GM21360 (cell line): ENCODE measurements around the gene PAQR4.

Experiments
- ATAC-seq: cut with Tn5 transposase; IDR thresholded peaks from one replicate; pipeline ENCODE4 v1.9.1; 2021; ENCODE audit warnings: mild to moderate bottlenecking, moderate library complexity; ENCODE audit not compliant: unreplicated experiment

Gene PAQR4

DNA sequence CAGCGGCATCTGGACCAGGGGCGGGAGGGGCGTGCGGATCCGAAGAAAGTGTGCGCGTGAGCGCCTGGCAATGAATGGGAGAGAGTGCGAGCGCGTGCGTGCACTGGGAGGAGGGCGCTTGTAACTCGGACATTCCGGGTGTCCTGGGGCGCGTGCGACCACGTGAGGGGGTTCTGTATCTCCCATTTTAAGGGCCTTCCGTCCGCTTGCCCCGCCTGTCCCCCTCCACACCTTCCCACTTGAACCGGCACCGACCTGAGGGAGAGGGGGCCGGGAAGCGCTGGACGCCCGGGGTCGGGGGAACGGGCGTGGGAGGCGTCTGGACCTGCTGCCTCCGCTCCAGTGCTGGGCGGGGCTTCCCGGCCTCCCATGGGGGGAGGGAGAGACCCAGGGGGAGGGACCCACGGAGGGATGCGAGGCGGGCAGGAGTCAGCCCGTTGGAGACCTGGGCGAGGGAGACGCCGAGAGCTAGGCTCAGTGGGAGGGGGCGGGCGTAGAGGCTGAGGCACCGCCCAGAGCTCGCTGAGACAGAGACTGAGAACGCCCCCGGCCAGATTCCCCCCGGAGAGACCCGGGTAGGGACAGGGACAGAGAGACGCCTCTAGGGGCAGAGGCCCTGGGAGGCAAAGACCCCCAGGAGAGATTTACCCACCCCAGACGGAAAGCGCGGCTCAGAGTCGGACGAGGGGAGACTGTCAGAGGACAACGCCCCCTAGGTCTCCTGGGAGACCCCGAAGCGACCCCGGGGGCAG, 5.2 kb upstream of the PAQR4 start, which contains the start of gene KREMEN2:
Gene KREMEN2, plus strand, starts transcription at position 553 of the 752 bp plus-strand sequence. CDS start 246 bp downstream, outside the sequence.
- no peak for ATAC-seq

DNA sequence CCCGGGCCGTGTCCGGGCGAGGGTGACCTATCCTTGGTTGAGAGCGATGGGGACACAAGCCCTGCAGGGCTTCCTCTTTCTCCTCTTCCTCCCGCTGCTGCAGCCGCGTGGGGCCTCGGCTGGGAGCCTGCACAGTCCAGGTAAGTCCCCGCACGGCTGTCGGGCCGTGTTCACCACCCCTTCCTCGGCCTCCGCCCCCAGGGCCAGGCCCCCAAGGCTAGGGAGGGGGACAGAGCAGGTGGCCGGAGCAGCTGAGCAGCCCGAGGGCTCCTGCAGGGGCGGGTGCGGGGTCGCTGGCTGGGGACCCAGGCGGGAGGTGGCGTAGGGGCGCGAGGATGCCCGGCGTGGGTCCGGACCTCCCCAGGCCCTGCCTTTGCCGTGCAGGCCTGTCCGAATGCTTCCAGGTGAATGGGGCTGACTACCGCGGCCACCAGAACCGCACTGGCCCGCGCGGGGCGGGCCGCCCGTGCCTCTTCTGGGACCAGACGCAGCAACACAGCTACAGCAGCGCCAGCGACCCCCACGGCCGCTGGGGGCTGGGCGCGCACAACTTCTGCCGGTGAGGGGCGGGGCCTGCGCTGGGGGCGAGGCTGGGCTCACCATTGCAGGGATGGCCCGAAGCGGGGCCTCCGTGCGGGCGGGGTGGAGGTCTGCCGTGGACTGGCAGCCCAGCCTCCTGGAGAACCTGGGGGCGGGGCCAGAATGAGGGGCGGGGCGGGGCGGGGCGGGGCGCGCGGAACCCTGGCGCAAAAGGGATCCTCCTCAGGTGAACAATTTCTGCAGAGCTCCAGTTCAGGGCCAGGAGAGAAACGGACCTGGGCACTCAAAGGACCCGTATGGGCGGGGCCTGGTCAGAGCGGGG, 4.4 kb upstream of the PAQR4 start:
- no peak for ATAC-seq

DNA sequence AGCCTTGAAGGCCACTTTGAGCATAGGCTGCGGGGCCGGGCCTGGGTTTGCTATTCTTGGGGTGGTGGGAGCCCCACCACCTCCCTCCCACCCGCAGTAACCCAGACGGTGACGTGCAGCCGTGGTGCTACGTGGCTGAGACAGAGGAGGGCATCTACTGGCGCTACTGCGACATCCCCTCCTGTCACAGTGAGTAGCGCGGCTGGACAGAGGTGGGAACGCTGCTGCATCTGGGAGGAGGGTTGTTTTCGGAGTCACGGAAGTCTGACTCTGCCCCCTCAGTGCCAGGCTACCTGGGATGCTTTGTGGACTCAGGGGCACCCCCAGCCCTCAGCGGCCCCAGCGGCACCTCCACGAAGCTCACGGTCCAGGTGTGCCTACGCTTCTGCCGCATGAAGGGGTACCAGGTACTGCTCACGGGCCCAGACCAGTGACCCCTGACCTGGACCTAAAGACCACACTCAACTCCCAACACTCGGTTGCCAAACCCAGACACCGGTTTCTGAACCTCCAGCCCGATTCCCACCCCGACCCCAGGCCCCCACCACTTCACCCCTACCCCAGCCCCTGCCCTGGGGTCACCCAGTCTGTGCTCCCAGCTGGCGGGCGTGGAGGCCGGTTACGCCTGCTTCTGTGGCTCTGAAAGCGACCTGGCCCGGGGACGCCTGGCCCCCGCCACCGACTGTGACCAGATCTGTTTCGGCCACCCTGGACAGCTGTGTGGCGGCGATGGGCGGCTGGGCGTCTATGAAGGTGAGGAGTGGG, 2.9 kb upstream of the PAQR4 start:
- no peak for ATAC-seq

DNA sequence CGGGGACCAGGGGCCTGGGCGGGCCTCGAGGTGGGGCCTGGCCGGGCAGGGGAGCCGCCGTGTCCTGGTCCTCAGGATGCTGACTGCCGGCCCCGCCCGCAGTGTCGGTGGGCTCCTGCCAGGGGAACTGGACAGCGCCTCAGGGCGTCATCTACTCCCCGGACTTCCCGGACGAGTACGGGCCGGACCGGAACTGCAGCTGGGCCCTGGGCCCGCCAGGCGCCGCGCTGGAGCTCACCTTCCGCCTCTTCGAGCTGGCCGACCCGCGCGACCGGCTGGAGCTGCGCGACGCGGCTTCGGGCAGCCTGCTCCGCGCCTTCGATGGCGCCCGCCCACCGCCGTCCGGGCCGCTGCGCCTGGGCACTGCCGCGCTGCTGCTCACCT, 2.3 kb upstream of the PAQR4 start:
- ATAC-seq: no peak

DNA sequence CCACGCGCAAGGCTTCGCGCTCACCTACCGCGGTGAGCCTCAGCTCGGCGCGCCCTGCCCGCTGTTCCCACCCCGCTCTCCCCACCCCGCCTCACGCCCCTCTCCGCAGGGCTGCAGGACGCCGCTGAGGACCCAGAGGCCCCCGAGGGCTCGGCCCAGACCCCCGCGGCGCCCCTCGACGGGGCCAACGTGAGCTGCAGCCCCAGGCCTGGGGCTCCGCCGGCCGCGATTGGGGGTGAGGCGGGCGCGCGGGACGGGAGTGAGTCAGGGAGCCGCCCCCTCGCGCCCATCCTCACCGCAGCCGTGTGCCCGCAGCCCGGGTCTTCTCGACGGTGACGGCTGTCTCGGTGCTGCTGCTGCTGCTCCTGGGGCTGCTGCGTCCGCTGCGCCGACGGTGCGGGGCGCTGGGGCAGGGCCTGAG, 1.9 kb upstream of the PAQR4 start:
- ATAC-seq: no peak

DNA sequence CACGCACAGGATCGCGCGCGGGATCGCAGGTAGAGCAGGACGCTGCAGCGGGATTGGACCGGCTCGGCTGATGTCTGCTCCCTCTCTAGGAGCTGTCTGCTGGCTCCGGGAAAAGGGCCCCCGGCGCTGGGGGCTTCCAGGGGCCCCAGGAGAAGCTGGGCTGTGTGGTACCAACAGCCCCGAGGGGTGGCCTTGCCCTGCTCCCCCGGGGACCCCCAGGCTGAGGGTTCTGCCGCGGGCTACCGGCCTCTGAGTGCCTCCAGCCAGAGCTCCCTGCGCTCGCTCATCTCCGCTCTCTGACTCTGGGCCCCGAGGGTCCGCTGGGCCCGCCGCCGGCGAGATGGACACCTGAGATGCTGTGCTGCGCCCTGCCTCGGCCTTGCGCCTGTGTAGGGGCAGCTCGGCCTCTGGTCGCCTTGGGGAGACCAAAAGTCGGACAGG, 1.4 kb upstream of the PAQR4 start:
- no peak for ATAC-seq

DNA sequence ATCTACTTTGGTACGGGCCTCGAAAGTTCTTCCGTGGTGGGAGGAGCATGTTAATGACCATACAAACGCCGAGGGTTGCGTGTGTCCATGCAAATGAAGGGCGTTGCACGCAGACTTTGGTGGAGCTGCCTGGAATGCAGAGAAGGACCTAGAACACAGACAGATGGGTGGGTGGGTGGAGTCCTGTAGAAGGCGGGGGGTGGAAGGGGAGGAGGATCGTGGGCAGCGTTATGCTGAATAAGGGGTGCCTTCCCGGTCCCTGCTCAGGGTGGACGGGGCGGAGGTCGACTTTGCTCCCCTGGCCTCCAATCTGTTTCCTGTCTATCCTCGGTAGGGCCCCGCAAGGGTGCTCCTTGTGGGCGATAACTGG, 795 bp upstream of the PAQR4 start:
- no peak for ATAC-seq

DNA sequence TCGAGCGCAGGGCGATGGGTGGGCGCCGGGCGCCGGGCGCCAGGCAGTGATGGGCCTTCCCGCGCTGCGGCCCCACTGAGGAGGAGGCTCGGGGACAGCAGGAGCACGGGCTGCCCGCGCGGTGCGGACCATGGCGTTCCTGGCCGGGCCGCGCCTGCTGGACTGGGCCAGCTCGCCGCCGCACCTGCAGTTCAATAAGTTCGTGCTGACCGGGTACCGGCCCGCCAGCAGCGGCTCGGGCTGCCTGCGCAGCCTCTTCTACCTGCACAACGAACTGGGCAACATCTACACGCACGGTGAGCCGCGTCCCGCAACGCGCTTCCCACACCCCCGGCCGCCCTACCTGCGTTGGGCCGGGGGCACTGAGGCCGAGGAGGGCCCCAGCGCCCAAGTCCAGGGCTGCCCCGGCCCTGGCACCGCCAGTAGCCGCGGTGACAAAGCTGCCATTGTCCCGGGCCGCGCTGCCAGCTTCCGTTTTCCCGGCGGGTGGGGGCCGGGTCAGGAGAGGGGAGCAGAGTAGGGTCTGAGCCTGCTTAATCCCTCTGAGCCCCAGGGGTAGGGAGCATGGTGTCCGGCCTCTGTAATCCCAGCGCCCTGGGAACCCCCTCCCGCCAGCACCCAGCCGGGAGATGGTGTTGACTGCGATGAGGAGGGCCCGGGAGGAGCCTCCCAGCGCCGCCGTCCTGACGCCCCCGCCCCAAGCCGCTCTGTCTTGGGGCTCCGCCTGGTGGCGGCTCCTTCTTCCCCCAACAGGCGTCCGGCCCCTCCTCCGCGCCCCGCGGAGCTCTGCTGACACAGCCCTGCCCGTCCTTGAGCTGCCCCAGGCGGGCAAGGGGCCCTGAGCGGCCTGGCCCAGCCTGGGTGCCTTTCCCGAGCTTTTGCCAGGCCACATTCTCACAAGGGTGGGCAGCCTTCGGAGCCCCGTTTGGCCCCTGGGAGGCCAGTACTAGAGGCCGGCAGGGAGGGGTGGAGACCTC, 685 bp downstream of the PAQR4 start:
- ATAC-seq: peak; percentile 39

DNA sequence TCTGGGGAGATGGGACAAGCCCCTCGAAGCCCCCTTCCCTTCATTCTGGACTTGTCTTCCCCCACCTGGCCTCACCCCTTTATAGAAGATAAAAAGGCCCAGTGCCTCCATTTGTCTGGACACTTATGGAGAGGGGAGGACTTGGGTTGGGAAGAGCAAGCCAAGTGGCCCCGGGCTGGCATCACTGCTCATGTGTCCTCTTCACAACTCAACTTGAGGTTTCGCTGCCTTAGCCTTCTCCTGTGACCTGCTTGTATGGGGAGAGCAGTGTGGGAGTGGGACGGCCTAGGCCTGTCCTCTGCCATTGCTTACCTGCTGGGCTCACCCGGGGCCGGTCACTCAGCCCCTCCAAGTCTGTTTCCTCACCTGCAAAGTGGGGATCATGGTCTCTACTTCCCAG, 1.4 kb downstream of the PAQR4 start:
- no peak for ATAC-seq

DNA sequence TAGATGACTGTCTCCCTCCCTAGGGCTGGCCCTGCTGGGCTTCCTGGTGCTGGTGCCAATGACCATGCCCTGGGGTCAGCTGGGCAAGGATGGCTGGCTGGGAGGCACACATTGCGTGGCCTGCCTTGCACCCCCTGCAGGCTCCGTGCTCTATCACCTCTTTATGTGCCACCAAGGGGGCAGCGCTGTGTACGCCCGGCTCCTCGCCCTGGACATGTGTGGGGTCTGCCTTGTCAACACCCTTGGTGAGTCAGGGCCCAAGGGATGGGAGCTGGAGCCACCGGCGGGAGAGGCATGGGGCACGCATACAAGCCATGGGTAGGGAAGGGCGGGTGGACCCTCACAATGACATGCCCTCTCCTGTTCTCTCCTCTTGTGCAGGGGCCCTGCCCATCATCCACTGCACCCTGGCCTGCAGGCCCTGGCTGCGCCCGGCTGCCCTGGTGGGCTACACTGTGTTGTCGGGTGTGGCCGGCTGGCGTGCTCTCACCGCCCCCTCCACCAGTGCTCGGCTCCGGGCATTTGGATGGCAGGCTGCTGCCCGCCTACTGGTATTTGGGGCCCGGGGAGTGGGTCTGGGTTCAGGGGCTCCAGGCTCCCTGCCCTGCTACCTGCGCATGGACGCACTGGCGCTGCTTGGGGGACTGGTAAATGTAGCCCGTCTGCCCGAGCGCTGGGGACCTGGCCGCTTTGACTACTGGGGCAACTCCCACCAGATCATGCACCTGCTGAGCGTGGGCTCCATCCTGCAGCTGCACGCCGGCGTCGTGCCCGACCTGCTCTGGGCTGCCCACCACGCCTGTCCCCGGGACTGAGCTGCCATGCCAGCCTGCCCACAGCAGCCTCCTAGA, 2.2 kb downstream of the PAQR4 start:
- ATAC-seq: no peak

DNA sequence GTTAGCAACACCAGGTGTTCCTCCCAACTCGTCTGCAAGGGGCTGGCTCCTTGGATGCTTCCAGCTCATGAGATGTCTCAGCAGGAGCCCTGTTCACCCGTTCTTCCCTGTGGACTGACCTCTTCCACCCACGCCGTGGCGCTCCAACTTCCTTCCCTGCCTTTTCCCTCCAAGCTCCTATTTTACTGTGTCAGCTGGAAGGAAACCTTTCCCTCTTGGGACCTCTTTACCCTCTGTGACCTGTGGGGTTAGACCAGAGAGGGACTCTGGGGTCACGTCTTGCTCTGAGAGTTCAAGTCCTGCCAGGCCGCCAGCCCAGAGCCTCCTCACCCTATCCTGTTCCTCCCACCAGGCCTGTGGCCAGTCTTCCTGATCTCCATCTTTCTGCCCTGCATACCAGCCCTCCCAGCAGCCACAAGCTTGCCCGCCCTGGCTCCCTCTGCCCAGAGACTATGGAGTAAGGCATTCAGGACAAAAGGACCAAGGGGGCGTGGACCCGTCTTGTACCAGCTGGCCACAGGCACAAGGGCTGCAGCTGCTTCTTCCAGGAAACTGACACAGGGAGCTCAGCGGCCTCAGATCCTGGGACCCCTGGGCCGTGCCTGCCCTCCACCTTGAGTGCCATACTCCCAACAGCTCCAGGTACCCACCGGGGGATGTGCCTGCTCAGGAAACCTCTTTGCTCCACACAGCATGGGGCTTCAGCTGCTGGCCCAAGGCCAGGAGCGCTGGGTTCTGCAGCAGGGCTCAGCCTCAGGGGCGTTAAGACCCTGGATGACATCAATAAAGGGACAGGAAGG, 3.0 kb downstream of the PAQR4 start:
- no peak for ATAC-seq

DNA sequence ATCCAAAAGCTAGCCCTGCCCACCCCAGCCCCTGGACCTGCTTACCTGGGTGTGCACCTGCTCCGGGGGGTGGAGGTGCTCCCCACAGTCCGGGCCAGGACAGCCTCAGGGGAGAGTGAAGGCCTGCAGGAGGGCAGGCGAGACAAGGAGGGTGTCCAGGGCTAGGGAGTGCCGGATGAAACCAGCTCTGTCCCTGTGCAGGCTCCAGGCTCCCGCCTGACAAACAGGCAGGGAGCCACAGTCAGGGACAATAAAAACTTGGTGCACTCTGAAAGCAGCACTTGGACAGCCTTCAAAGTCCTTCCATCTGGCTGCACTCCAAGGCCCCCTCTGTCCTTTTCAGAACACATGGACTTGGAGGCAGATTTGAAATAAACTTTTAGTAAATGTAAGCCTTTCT, 3.9 kb downstream of the PAQR4 start:
- no peak for ATAC-seq

DNA sequence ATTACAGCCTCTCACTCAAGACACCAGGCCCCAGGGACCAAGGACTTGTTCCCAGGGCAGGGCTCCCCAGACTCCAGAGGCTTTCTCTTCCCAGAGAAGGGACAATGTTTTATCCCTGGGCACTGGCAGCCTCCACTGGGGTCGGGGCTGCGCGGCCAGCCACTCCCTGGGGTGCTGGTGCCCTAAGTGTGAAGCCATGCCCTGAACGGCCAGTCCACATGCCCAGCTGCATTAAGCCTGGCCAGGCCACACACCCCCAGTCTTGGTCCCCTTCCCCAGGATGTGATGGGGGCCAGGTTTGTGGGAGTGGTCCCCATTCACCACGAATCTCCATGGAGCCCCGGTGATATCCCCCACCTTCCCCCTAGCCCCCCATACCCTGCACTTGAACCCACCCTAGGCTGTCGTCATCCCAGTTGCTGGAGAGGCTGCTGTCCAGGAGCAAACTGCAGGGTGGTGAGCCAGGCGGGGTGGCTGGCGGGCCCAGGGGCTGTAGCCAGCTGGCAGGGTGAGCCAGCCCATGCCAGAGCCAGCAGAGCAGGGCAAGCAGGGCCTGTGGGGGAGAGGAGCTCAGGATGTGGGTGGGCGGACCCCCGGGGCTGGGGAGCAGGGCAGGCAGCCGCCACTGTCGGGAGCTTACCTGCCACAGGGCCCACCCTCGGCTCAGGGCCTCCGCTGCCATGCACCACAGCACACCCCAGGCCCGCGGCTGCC, 4.6 kb downstream of the PAQR4 start:
- no peak for ATAC-seq

DNA sequence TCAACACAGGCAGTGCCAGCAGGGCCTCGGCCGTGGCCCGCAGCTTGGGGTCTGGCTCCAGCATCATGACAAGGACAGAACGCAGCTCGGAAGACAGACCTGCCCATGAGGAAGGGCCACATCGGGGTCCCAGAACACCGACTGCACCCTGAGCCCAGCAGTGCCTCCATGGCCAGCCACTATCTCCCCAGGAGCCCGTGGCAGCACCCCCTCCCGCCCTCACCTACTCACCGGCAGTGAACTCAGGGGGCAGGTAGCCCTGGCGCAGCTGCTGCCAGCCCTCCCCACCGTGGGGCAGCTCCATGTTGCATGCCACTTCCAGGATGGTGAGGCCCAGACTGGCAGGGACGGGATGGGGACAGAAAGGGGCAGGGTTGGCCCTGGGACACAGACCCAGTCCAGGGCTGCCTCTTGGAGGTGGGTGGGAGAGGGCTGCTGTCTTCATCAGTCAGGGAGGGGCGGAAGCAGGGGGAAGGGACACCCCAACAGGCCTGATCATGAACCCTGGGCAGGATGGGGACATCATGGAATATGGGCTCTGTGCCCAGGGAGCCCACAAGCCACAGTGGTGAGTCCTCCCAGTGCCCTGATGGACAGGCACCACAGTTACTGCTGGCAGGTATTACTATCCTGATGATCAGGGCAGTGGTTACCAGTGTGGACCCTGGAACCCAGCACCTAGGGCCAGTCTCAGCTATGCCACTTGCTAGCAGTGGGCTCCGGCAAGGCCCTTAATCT, 5.3 kb downstream of the PAQR4 start:
- ATAC-seq: no peak

DNA sequence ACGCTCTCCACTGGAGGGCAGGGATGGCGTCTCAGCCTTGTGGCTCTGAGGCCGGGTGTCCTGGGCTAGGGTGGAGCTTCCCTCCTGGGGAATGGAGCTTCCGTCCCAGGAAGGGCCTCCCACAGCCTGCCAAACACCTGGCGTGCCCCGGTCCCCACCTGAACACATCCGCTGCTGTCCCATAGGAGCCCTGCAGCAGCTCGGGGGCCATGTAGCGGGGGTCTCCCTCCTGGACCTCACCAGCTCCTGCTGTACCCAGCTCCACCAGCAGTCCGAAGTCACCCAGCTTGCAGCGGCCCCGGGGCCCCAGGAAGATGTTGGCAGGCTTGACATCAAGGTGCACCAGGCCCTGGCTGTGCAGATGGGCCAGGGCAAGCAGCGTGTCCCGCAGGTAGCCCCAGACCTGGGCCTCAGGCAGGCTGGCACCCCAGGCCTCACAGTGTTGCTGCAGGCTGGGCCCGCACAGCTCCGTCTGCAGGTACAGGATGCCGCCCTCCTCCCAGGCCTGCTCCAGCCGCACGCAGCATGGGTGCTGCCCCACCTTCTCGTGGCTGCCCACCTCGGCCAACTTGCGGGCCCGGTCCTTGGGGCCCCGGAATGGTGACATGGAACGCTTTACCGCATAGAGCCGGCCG, 6.1 kb downstream of the PAQR4 start:
- ATAC-seq: no peak

DNA sequence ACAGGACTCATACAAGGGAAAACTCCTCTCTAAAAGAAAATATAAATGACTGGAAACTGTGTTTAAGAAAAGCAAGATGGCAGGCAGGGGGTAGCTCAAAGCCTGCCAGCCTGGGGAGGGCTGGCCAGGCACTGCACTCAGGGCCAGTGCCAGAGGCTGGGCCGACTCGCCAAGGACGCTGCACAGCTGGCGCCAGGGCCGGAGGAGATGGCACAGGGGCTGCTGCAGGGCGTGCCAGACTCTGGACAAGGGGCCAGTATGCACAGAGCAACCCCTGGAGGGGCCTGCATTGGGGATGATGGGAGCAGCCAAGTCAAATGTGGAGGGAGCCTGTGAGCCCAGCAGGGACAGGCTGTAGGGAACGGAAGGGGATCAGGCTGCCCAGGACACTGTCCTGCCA, 7.1 kb downstream of the PAQR4 start:
- no peak for ATAC-seq

DNA sequence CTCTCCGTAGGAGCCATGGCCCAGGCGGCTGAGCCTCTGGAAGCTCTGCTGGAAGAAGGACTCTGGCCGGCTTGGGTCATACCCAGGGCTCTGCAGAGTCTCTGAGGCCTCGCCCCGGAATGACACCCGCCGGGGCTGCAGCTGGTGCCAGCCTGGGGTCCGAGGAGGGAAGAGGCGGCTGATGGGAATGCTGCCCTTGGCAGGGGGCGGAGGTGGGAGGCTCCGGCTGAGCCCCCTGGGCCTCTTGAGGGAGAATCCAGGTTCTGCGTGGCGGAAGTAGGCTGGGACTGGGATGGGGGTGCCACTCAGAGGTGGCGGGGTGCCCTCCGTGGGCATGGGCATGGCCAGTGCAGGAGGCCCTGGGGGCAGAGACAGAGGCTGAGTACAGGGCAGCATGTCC, 7.5 kb downstream of the PAQR4 start:
- no peak for ATAC-seq
